Lung (tissue), 12 donors: ENCODE measurements around the gene MLH3. TPM values are rescaled to one million over a fixed set of nuclear protein-coding genes. Genes with fewer than 3 reads are reported as not detected.
A peak's percentile ranks its signal among the peaks of the same experiment; 100 is the strongest.
"Not testable (repeated sequence)": the region's sequence is repeated elsewhere in the genome, so short reads cannot be mapped to it uniquely, and the experiment has no call there.

Experiments
- ATAC-seq: fragments of 200-7000 bp; cut with Tn5 transposase; one replicate; pipeline ENCODE4 v1.9.1; 2020; ENCODE audit warnings: moderate number of reproducible peaks; ENCODE audit not compliant: insufficient read depth, low FRiP score
- DNase-seq, 3 donors: peaks; one replicate each; pipeline ENCODE4 v3.0.0-alpha.2; 2013 to 2017
- H3K27ac ChIP-seq, 2 donors: one replicate each; pipeline ENCODE4 v1.5.1; 2013; ENCODE audit warnings: mild to moderate bottlenecking in 2 of 2, moderate library complexity in 2 of 2, control low read depth in 1 of 2, inconsistent platforms in 1 of 2, low read depth in 1 of 2, low read length in 1 of 2
- H3K27me3 ChIP-seq, 3 donors: one replicate each; pipeline ENCODE4 v1.5.1; 2013; ENCODE audit warnings: low read length in 2 of 3; ENCODE audit not compliant: control insufficient read depth in 3 of 3, insufficient read depth in 3 of 3
- H3K36me3 ChIP-seq, 4 donors: one replicate each; pipeline ENCODE4 v1.5.1; 2013; ENCODE audit warnings: low read length in 4 of 4, mild to moderate bottlenecking in 1 of 4, moderate library complexity in 1 of 4; ENCODE audit not compliant: control insufficient read depth in 4 of 4, insufficient read depth in 4 of 4
- H3K4me1 ChIP-seq, 5 donors: one replicate each; pipeline ENCODE4 v1.5.1; 2013; ENCODE audit warnings: low read length in 5 of 5, mild to moderate bottlenecking in 2 of 5, moderate library complexity in 1 of 5; ENCODE audit not compliant: control insufficient read depth in 5 of 5, insufficient read depth in 5 of 5
- H3K4me3 ChIP-seq: one replicate; pipeline ENCODE4 v1.5.1; 2013; ENCODE audit warnings: mild to moderate bottlenecking, control low read depth, moderate library complexity
- H3K9ac ChIP-seq, 2 donors: one replicate each; pipeline ENCODE4 v1.5.1; 2013; ENCODE audit warnings: low read length in 2 of 2, control low read depth in 1 of 2; ENCODE audit not compliant: insufficient read depth in 1 of 2
- H3K9me3 ChIP-seq, 4 donors: one replicate each; pipeline ENCODE4 v1.5.1; 2013; ENCODE audit warnings: low read length in 3 of 4, mild to moderate bottlenecking in 1 of 4, moderate library complexity in 1 of 4; ENCODE audit not compliant: control insufficient read depth in 4 of 4, insufficient read depth in 3 of 4
- WGBS, 2 donors: extraction: QIAGEN DNeasy Blood & Tissue Kit; methylation state at CpG; one replicate each; pipeline ENCODE4 v1.1.7; 2013; 5-methylcytosine and 5-hydroxymethylcytosine counted together
- polyA plus RNA-seq, 2 donors: library from polyadenylated mRNA; stranded (reverse); fragments of 200-250 nt; gene quantifications; one replicate each; pipeline ENCODE4 v1.2.1, GENCODE V29; 2013
- total RNA-seq, 2 donors: library from RNA; depleted of rRNA in 1 of 2; stranded (reverse); fragments of >200 nt in 1 of 2; gene quantifications; one replicate each; pipeline ENCODE4 v1.2.1, GENCODE V29; 2014 to 2021
- TF ChIP-seq, protein P1 (sequence below): IDR thresholded peaks from 2 replicates; pipeline ENCODE4 v1.5.1; 2012; ENCODE audit warnings: mild to moderate bottlenecking; ENCODE audit errors: control extremely low read depth, extremely low read depth
- donor health status: control.
- donor health status: control.
- donor health status: Bipolar disorder and iron deficiency.
- donor health status: healthy.
- donor health status: DM: yes; HTN: yes; CAD: no.

MLH3 gene
- total and polyA plus RNA-seq, 4 donors, result 10.1 to 60.6 (median 19.9) TPM

GRCh38 chr14:75069121-75069810 is 18.0 kb upstream of the MLH3 start, which contains the start of gene ZC2HC1C:
ZC2HC1C (plus strand) TSS chr14:75069641; CDS start chr14:75070574, 933 bp downstream.
- no peaks in the 10 kb centered on the region for H3K9me3 ChIP-seq
- DNase-seq (peak; percentile 95 to 96 (median 95)), ATAC-seq (peak; percentile 96)
- peak within 1 kb of the TSS; percentile 45 for H3K4me3 ChIP-seq
- H3K4me1 ChIP-seq, result peaks cover 0 to 18% (median 3%) of the 10 kb centered on the region in 5 donors
- H3K36me3 ChIP-seq, result no peaks in the 10 kb centered on the region
- peak within 1 kb of the TSS; percentile 88 to 93 for H3K27ac ChIP-seq
- H3K27me3 ChIP-seq, result no peaks in the 10 kb centered on the region
- peak within 1 kb of the TSS; percentile 59 to 75 for H3K9ac ChIP-seq
- TF ChIP-seq, protein P1, sequence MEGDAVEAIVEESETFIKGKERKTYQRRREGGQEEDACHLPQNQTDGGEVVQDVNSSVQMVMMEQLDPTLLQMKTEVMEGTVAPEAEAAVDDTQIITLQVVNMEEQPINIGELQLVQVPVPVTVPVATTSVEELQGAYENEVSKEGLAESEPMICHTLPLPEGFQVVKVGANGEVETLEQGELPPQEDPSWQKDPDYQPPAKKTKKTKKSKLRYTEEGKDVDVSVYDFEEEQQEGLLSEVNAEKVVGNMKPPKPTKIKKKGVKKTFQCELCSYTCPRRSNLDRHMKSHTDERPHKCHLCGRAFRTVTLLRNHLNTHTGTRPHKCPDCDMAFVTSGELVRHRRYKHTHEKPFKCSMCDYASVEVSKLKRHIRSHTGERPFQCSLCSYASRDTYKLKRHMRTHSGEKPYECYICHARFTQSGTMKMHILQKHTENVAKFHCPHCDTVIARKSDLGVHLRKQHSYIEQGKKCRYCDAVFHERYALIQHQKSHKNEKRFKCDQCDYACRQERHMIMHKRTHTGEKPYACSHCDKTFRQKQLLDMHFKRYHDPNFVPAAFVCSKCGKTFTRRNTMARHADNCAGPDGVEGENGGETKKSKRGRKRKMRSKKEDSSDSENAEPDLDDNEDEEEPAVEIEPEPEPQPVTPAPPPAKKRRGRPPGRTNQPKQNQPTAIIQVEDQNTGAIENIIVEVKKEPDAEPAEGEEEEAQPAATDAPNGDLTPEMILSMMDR, result no peak
- whole genome bisulfite sequencing, 2 donors, result 3 to 5% methylated on average over 58 of the region's 58 CpGs

DNA sequence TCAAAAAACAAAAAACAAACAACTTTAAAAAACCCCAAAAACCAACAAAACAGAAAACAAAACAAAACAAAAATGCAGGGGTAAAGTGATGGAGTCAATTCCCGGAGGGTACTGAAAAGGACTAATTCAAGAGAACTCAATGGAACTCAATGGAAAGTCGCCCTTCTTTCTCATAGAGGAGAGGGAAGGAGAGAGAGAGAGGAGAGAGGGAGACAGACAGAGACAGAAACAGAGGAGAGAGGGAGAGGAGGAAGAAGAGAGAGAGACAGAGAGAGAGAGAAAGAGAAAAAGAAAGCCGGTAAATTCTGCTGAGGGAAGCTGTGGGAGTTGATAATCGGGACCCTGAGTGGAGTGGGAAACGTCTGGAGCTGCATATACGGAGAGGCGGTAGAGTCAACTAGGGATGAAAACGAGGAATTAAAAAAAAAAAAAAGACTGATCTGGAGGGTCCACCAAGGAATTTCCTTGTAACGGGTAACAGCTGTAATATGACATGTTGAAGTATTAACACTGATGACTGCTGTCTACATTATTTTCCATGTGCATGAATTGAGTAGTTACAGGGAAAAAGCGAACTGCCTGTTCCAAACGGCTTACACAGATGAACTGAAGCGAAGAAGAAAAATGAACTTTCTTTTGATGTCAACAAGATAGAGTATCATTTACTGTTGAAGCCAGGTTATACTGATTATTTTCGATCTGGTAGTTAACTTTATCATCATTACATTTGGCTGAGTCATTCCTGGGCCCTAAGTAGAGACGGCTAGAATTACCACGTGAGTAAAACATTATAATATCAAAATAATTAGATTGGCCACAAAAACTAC is 17.2 kb upstream of the MLH3 start:
- TF ChIP-seq, protein P1, result no peak
- no peaks in the 10 kb centered on the region for H3K9me3 ChIP-seq
- WGBS, 2 donors, result 25 to 31% methylated on average over 15 of the region's 15 CpGs
- peak overlapping the region; percentile 45 for H3K4me3 ChIP-seq
- H3K36me3 ChIP-seq, result no peaks in the 10 kb centered on the region
- H3K27me3 ChIP-seq, result no peaks in the 10 kb centered on the region
- ATAC-seq (no peak), DNase-seq (peak in 2 of 3 donors; percentile 75 to 76)
- H3K4me1 ChIP-seq, result peaks cover 0 to 19% (median 3%) of the 10 kb centered on the region in 5 donors
- peak overlapping the region; percentile 35 to 75 for H3K9ac ChIP-seq
- H3K27ac ChIP-seq, result peak overlapping the region; percentile 88 to 93

- WGBS, 2 donors, result 90 to 93% methylated on average over 4 of the region's 4 CpGs
- peaks cover 0 to 26% (median 8%) of the 10 kb centered on the region in 5 donors for H3K4me1 ChIP-seq
These were observed 16.5 kb upstream of the MLH3 start for GRCh38 chr14:75067765-75068164.

GRCh38 chr14:75067212-75067611 is 15.9 kb upstream of the MLH3 start:
- Histone ChIP-seq H3K27me3 (no peaks in the 10 kb centered on the region), H3K27ac (no peak overlapping the region), H3K4me3 (no peak overlapping the region), H3K9ac (no peak overlapping the region), H3K36me3 (no peaks in the 10 kb centered on the region), H3K4me1 (peaks cover 0 to 26% (median 8%) of the 10 kb centered on the region in 5 donors), H3K9me3 (no peaks in the 10 kb centered on the region)
- no peak for DNase-seq
- TF ChIP-seq, protein P1, result no peak
- ATAC-seq, result no peak
- 93 to 96% methylated on average over 1 of the region's 1 CpG for WGBS, 2 donors

More at GRCh38 chr14:75067765-75068164, 16.5 kb upstream of the MLH3 start:
- peak overlapping the region in 1 of 2 donors; percentile 93 for H3K27ac ChIP-seq
- not testable (repeated sequence) for ATAC-seq, H3K9ac ChIP-seq, H3K27me3 ChIP-seq, H3K4me3 ChIP-seq, H3K9me3 ChIP-seq, DNase-seq, H3K36me3 ChIP-seq
